Esophagus muscularis mucosa (tissue), 4 donors: ENCODE data around the gene JAKMIP1. TPM values are rescaled to one million over a fixed set of nuclear protein-coding genes. Genes with fewer than 3 reads are reported as not detected.

ENCODE experiments used
- DNase-seq: peaks from one replicate; pipeline ENCODE4 v3.0.0-alpha.2; 2017; ENCODE audit errors: extremely low spot score
- H3K27ac ChIP-seq, 4 donors: fragments of 200-600 bp; sonication (generic); replicated peaks in 1 of 4; 1 replicate in 3 of 4; 2 replicates in 1 of 4; pipeline ENCODE4 v1.5.1; 2016 to 2019; ENCODE audit warnings: mild to moderate bottlenecking in 1 of 4
- H3K27me3 ChIP-seq, 4 donors: fragments of 200-600 bp; sonication (generic); one replicate each; pipeline versions ENCODE4 v1.5.1 to v1.6.0; 2016 to 2019
- H3K36me3 ChIP-seq, 4 donors: fragments of 200-600 bp; sonication (generic); one replicate each; pipeline ENCODE4 v1.5.1; 2016 to 2019
- H3K4me1 ChIP-seq, 4 donors: fragments of 200-600 bp; sonication (generic); one replicate each; pipeline ENCODE4 v1.5.1; 2016 to 2019
- H3K4me3 ChIP-seq, 4 donors: fragments of 200-600 bp; sonication (generic); 1 replicate in 2 of 4; 2 replicates in 2 of 4; pipeline ENCODE4 v1.5.1; 2016 to 2019; ENCODE audit warnings: mild to moderate bottlenecking in 4 of 4, moderate library complexity in 1 of 4
- H3K9me3 ChIP-seq, 4 donors: fragments of 200-600 bp; sonication (generic); 1 replicate in 3 of 4; 2 replicates in 1 of 4; pipeline ENCODE4 v1.5.1; 2016 to 2019
- EP300 ChIP-seq: sonication (generic); formaldehyde crosslinking; IDR thresholded peaks from one replicate; pipeline ENCODE4 v1.6.1; 2017; ENCODE audit warnings: antibody characterized with exemption
- POLR2A ChIP-seq: fragments of 450-650 bp; IDR thresholded peaks from one replicate; pipeline ENCODE4 v1.6.1; 2017; ENCODE audit warnings: antibody characterized with exemption, moderate library complexity, mild to moderate bottlenecking, low read depth
- POLR2AphosphoS5 ChIP-seq, 2 donors: sonication (generic); formaldehyde crosslinking; IDR thresholded peaks; one replicate each; pipeline ENCODE4 v1.6.1; 2017; ENCODE audit warnings: antibody characterized with exemption in 2 of 2
- WGBS: methylation state at CpG from one replicate; pipeline ENCODE4 v1.1.5; 2018; 5-methylcytosine and 5-hydroxymethylcytosine counted together
- intact Hi-C: fragments of 100-400 bp; cut with DNase I; formaldehyde crosslinking; loops from one replicate; pipeline ENCODE4 v1.15.1; 2023
- total RNA-seq, 4 donors: library from RNA; depleted of rRNA; stranded (reverse); fragments of >200 nt; gene quantifications; one replicate each; pipeline versions ENCODE4 v1.1.0 to v1.2.1, GENCODE V29; 2016
- TF ChIP-seq, protein P1 (sequence below), 3 experiments: fragments of 200-600 bp in 2 of 3; fragments of 450-650 bp in 1 of 3; sonication (generic) in 2 of 3; IDR thresholded peaks; one replicate each; pipeline ENCODE4 v1.5.1; 2017 to 2019; ENCODE audit warnings: antibody characterized with exemption in 3 of 3, mild to moderate bottlenecking in 2 of 3, moderate library complexity in 1 of 3

The JAKMIP1 gene
- total RNA-seq, 4 donors from 2014 or later, result 0.57 to 2.8 (median 0.91) TPM

- WGBS, result 82% methylated on average over 6 of the region's 12 CpGs
- TF ChIP-seq POLR2A, result no peak
- no peak for TF ChIP-seq EP300
- no peak for TF ChIP-seq POLR2AphosphoS5 (IDR thresholded peaks at IDR 0.05)
- TF ChIP-seq, protein P1, sequence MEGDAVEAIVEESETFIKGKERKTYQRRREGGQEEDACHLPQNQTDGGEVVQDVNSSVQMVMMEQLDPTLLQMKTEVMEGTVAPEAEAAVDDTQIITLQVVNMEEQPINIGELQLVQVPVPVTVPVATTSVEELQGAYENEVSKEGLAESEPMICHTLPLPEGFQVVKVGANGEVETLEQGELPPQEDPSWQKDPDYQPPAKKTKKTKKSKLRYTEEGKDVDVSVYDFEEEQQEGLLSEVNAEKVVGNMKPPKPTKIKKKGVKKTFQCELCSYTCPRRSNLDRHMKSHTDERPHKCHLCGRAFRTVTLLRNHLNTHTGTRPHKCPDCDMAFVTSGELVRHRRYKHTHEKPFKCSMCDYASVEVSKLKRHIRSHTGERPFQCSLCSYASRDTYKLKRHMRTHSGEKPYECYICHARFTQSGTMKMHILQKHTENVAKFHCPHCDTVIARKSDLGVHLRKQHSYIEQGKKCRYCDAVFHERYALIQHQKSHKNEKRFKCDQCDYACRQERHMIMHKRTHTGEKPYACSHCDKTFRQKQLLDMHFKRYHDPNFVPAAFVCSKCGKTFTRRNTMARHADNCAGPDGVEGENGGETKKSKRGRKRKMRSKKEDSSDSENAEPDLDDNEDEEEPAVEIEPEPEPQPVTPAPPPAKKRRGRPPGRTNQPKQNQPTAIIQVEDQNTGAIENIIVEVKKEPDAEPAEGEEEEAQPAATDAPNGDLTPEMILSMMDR (IDR thresholded peaks at IDR 0.05), result no peak
- no peaks in the 10 kb centered on the region for H3K4me1 ChIP-seq
- intact Hi-C loops, result loop anchor here (10.0 kb wide), 1 partner anchor 85 kb away; no protein-coding TSS in a partner anchor
- peaks cover 0 to 15% (median 0%) of the 10 kb centered on the region in 4 donors for H3K27me3 ChIP-seq
- no peaks in the 10 kb centered on the region for H3K9me3 ChIP-seq
- DNase-seq, result no peak
- H3K27ac ChIP-seq, result no peak overlapping the region
- no peak overlapping the region for H3K4me3 ChIP-seq
- H3K36me3 ChIP-seq, result no peaks in the 10 kb centered on the region
Observed at GRCh38 chr4:6079965-6080364, 120.4 kb downstream of the JAKMIP1 start.

GRCh38 chr4:6078560-6078959 is 121.8 kb downstream of the JAKMIP1 start:
- Histone ChIP-seq H3K4me1 (no peaks in the 10 kb centered on the region), H3K27ac (no peak overlapping the region), H3K4me3 (no peak overlapping the region), H3K27me3 (peaks cover 0 to 18% (median 0%) of the 10 kb centered on the region in 4 donors), H3K9me3 (no peaks in the 10 kb centered on the region), H3K36me3 (no peaks in the 10 kb centered on the region)
- 76% methylated on average over 7 of the region's 7 CpGs for WGBS
- DNase-seq, result no peak
- intact Hi-C loops, result no loop called here
- TF ChIP-seq POLR2A (no peak), POLR2AphosphoS5 (IDR thresholded peaks at IDR 0.05) (no peak), EP300 (no peak)
- TF ChIP-seq, protein P1 (IDR thresholded peaks at IDR 0.05), result no peak

DNA sequence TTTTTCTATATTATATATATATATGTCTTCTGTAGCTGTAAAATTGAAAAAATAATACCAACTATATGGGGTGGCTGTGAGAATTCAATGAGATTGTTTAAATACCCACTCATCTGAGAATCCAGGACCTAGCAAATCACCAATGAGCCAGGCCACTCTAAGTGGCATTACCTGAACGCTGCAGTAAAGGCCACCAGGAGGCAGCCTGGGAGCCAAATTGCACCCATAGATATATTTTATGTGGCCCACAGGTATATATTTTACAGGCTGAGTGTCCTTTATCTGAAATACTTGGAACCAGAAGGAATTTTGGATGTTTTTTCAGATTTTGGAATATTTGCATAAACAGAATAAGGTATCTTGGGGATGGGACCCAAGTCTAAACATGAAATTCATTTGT is 124.0 kb downstream of the JAKMIP1 start:
- DNase-seq, result no peak
- intact Hi-C loops, result no loop called here
- H3K36me3 ChIP-seq, result no peaks in the 10 kb centered on the region
- TF ChIP-seq POLR2A, result no peak
- TF ChIP-seq, protein P1 (IDR thresholded peaks at IDR 0.05), result no peak
- H3K9me3 ChIP-seq, result no peaks in the 10 kb centered on the region
- H3K27ac ChIP-seq, result no peak overlapping the region
- H3K4me3 ChIP-seq, result no peak overlapping the region
- WGBS, result 46% methylated on average over 1 of the region's 1 CpG
- peaks cover 0 to 29% (median 0%) of the 10 kb centered on the region in 4 donors for H3K27me3 ChIP-seq
- H3K4me1 ChIP-seq, result no peaks in the 10 kb centered on the region

DNA sequence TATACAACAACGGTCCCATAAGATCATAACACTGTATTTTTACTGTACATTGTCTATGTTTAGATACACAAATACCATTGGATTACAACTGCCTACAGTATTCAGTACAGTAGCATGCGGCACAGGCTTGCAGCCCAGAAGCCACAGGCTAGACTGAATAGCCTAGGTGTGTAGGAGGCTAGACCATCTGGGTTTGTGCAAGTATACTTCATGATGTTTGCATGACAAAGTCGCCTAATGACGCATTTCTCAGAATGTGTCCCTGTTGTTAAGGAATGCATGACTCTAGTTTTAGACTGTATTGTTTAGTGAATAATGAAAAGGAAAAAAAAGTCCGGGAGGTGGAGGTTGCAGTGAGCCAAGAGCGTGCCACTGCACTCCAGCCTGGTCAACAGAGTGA is 125.6 kb downstream of the JAKMIP1 start:
- H3K9me3 ChIP-seq, result no peaks in the 10 kb centered on the region
- H3K4me1 ChIP-seq, result no peaks in the 10 kb centered on the region
- H3K27ac ChIP-seq, result no peak overlapping the region
- 88% methylated on average over 6 of the region's 6 CpGs for WGBS
- H3K36me3 ChIP-seq, result no peaks in the 10 kb centered on the region
- intact Hi-C loops, result no loop called here
- DNase-seq, result no peak
- TF ChIP-seq, protein P1 (IDR thresholded peaks at IDR 0.05), result no peak
- TF ChIP-seq EP300, result no peak
- TF ChIP-seq POLR2AphosphoS5 (IDR thresholded peaks at IDR 0.05), result no peak
- peaks cover 0 to 29% (median 0%) of the 10 kb centered on the region in 4 donors for H3K27me3 ChIP-seq
- no peak overlapping the region for H3K4me3 ChIP-seq
